GM21423 (cell line): ENCODE measurements around the gene CMIP.

Experiments
- ATAC-seq: cut with Tn5 transposase; IDR thresholded peaks from one replicate; pipeline ENCODE4 v1.9.1; 2021; ENCODE audit warnings: mild to moderate bottlenecking, moderate library complexity; ENCODE audit not compliant: unreplicated experiment

The CMIP gene

GRCh38 chr16:81528256-81528655 lies 83.6 kb downstream of the CMIP start:
- no peak for ATAC-seq

- ATAC-seq: no peak
Measured at GRCh38 chr16:81530296-81530721, 85.7 kb downstream of the CMIP start.

- ATAC-seq: no peak
Measured at GRCh38 chr16:81530814-81531213, 86.2 kb downstream of the CMIP start.

GRCh38 chr16:81531419-81531821 lies 86.8 kb downstream of the CMIP start:
- no peak for ATAC-seq

GRCh38 chr16:81532491-81533174 lies 88.0 kb downstream of the CMIP start:
- no peak for ATAC-seq

- no peak for ATAC-seq
Measured at GRCh38 chr16:81533175-81533507, 88.5 kb downstream of the CMIP start.

GRCh38 chr16:81535679-81536360 lies 91.2 kb downstream of the CMIP start:
- ATAC-seq: no peak

- ATAC-seq: no peak
Measured at GRCh38 chr16:81536648-81537047, 92.0 kb downstream of the CMIP start.

GRCh38 chr16:81537721-81538561 lies 93.3 kb downstream of the CMIP start:
- ATAC-seq: no peak

- no peak for ATAC-seq
Measured at GRCh38 chr16:81539009-81539758, 94.6 kb downstream of the CMIP start.

- ATAC-seq: no peak
Measured at GRCh38 chr16:81539759-81540472, 95.3 kb downstream of the CMIP start.

- ATAC-seq: no peak
Measured at GRCh38 chr16:81541314-81541713, 96.7 kb downstream of the CMIP start.

GRCh38 chr16:81542609-81543570 lies 98.3 kb downstream of the CMIP start:
- ATAC-seq: no peak

- no peak for ATAC-seq
Measured at GRCh38 chr16:81543571-81543970, 99.0 kb downstream of the CMIP start.

- no peak for ATAC-seq
Measured at GRCh38 chr16:81544261-81544660, 99.7 kb downstream of the CMIP start.

GRCh38 chr16:81544700-81545271 lies 100.2 kb downstream of the CMIP start:
- no peak for ATAC-seq

GRCh38 chr16:81545470-81546250 lies 101.1 kb downstream of the CMIP start:
- no peak for ATAC-seq

GRCh38 chr16:81546781-81547180 lies 102.2 kb downstream of the CMIP start:
- ATAC-seq: no peak
